Lung (tissue), 12 donors: ENCODE measurements around the gene USP24. TPM values are rescaled to one million over a fixed set of nuclear protein-coding genes. Genes with fewer than 3 reads are reported as not detected.

Source experiments
- ATAC-seq: fragments of 200-7000 bp; cut with Tn5 transposase; one replicate; pipeline ENCODE4 v1.9.1; 2020; ENCODE audit warnings: moderate number of reproducible peaks; ENCODE audit not compliant: insufficient read depth, low FRiP score
- DNase-seq, 3 donors: peaks; one replicate each; pipeline ENCODE4 v3.0.0-alpha.2; 2013 to 2017
- H3K27ac ChIP-seq, 2 donors: one replicate each; pipeline ENCODE4 v1.5.1; 2013; ENCODE audit warnings: mild to moderate bottlenecking in 2 of 2, moderate library complexity in 2 of 2, control low read depth in 1 of 2, inconsistent platforms in 1 of 2, low read depth in 1 of 2, low read length in 1 of 2
- H3K27me3 ChIP-seq, 3 donors: one replicate each; pipeline ENCODE4 v1.5.1; 2013; ENCODE audit warnings: low read length in 2 of 3; ENCODE audit not compliant: control insufficient read depth in 3 of 3, insufficient read depth in 3 of 3
- H3K36me3 ChIP-seq, 4 donors: one replicate each; pipeline ENCODE4 v1.5.1; 2013; ENCODE audit warnings: low read length in 4 of 4, mild to moderate bottlenecking in 1 of 4, moderate library complexity in 1 of 4; ENCODE audit not compliant: control insufficient read depth in 4 of 4, insufficient read depth in 4 of 4
- H3K4me1 ChIP-seq, 5 donors: one replicate each; pipeline ENCODE4 v1.5.1; 2013; ENCODE audit warnings: low read length in 5 of 5, mild to moderate bottlenecking in 2 of 5, moderate library complexity in 1 of 5; ENCODE audit not compliant: control insufficient read depth in 5 of 5, insufficient read depth in 5 of 5
- H3K4me3 ChIP-seq: one replicate; pipeline ENCODE4 v1.5.1; 2013; ENCODE audit warnings: mild to moderate bottlenecking, control low read depth, moderate library complexity
- H3K9ac ChIP-seq, 2 donors: one replicate each; pipeline ENCODE4 v1.5.1; 2013; ENCODE audit warnings: low read length in 2 of 2, control low read depth in 1 of 2; ENCODE audit not compliant: insufficient read depth in 1 of 2
- H3K9me3 ChIP-seq, 4 donors: one replicate each; pipeline ENCODE4 v1.5.1; 2013; ENCODE audit warnings: low read length in 3 of 4, mild to moderate bottlenecking in 1 of 4, moderate library complexity in 1 of 4; ENCODE audit not compliant: control insufficient read depth in 4 of 4, insufficient read depth in 3 of 4
- CTCF ChIP-seq: IDR thresholded peaks from 2 replicates; pipeline ENCODE4 v1.5.1; 2012; ENCODE audit warnings: mild to moderate bottlenecking; ENCODE audit errors: control extremely low read depth, extremely low read depth
- WGBS, 2 donors: extraction: QIAGEN DNeasy Blood & Tissue Kit; methylation state at CpG; one replicate each; pipeline ENCODE4 v1.1.7; 2013; 5-methylcytosine and 5-hydroxymethylcytosine counted together
- polyA plus RNA-seq, 2 donors: library from polyadenylated mRNA; stranded (reverse); fragments of 200-250 nt; gene quantifications; one replicate each; pipeline ENCODE4 v1.2.1, GENCODE V29; 2013
- total RNA-seq, 2 donors: library from RNA; depleted of rRNA in 1 of 2; stranded (reverse); fragments of >200 nt in 1 of 2; gene quantifications; one replicate each; pipeline ENCODE4 v1.2.1, GENCODE V29; 2014 to 2021
- donor health status: control.
- donor health status: control.
- donor health status: Bipolar disorder and iron deficiency.
- donor health status: healthy.
- donor health status: DM: yes; HTN: yes; CAD: no.

USP24 gene
- total and polyA plus RNA-seq, 4 donors, result 7.8 to 77.8 (median 23.6) TPM

GRCh38 chr1:55144886-55145285 is 70.3 kb downstream of the USP24 start:
- no peak overlapping the region for H3K4me3 ChIP-seq
- no peak for ATAC-seq
- no peaks in the 10 kb centered on the region for H3K9me3 ChIP-seq
- H3K27me3 ChIP-seq, result no peaks in the 10 kb centered on the region
- 78 to 90% methylated on average over 6 of the region's 6 CpGs for WGBS, 2 donors
- H3K9ac ChIP-seq, result no peak overlapping the region
- H3K4me1 ChIP-seq, result no peaks in the 10 kb centered on the region
- DNase-seq, result no peak
- H3K27ac ChIP-seq, result no peak overlapping the region
- no peak for TF ChIP-seq CTCF
- H3K36me3 ChIP-seq, result peaks cover 11 to 34% (median 19%) of the 10 kb centered on the region in 4 donors

GRCh38 chr1:55143684-55144083 is 71.5 kb downstream of the USP24 start:
- Histone ChIP-seq H3K4me3 (no peak overlapping the region), H3K36me3 (peaks cover 10 to 38% (median 22%) of the 10 kb centered on the region in 4 donors), H3K9me3 (no peaks in the 10 kb centered on the region), H3K4me1 (no peaks in the 10 kb centered on the region), H3K27ac (no peak overlapping the region), H3K9ac (no peak overlapping the region), H3K27me3 (no peaks in the 10 kb centered on the region)
- DNase-seq (no peak), ATAC-seq (no peak)
- TF ChIP-seq CTCF, result no peak
- 93 to 96% methylated on average over 3 of the region's 3 CpGs for WGBS, 2 donors

- H3K36me3 ChIP-seq, result peaks cover 20 to 59% (median 34%) of the 10 kb centered on the region in 4 donors
- DNase-seq, result no peak
- H3K4me3 ChIP-seq, result no peak overlapping the region
- ATAC-seq, result no peak
- no peak overlapping the region for H3K27ac ChIP-seq
- TF ChIP-seq CTCF, result no peak
- WGBS, 2 donors, result 88% methylated on average over 1 of the region's 1 CpG
- H3K4me1 ChIP-seq, result peaks cover 0 to 2% (median 0%) of the 10 kb centered on the region in 5 donors
- H3K9me3 ChIP-seq, result no peaks in the 10 kb centered on the region
- no peak overlapping the region for H3K9ac ChIP-seq
- no peaks in the 10 kb centered on the region for H3K27me3 ChIP-seq
Measured at GRCh38 chr1:55141295-55141893, 73.8 kb downstream of the USP24 start.

- peak; percentile 82 for TF ChIP-seq CTCF
- 4 to 7% methylated on average over 3 of the region's 3 CpGs for WGBS, 2 donors
- peak; percentile 76 to 92 (median 90) for DNase-seq
- Histone ChIP-seq H3K27ac (no peak overlapping the region), H3K9ac (no peak overlapping the region), H3K4me1 (peaks cover 0 to 2% (median 0%) of the 10 kb centered on the region in 5 donors), H3K9me3 (no peaks in the 10 kb centered on the region), H3K27me3 (no peaks in the 10 kb centered on the region), H3K4me3 (no peak overlapping the region), H3K36me3 (peaks cover 25 to 59% (median 40%) of the 10 kb centered on the region in 4 donors)
- peak; percentile 76 for ATAC-seq
Measured at GRCh38 chr1:55140546-55140983, 74.6 kb downstream of the USP24 start.
